GM21423 (cell line): ENCODE data around the gene SDS.

Experiments
- ATAC-seq: cut with Tn5 transposase; IDR thresholded peaks from one replicate; pipeline ENCODE4 v1.9.1; 2021; ENCODE audit warnings: mild to moderate bottlenecking, moderate library complexity; ENCODE audit not compliant: unreplicated experiment

Gene SDS, protein sequence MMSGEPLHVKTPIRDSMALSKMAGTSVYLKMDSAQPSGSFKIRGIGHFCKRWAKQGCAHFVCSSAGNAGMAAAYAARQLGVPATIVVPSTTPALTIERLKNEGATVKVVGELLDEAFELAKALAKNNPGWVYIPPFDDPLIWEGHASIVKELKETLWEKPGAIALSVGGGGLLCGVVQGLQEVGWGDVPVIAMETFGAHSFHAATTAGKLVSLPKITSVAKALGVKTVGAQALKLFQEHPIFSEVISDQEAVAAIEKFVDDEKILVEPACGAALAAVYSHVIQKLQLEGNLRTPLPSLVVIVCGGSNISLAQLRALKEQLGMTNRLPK

DNA sequence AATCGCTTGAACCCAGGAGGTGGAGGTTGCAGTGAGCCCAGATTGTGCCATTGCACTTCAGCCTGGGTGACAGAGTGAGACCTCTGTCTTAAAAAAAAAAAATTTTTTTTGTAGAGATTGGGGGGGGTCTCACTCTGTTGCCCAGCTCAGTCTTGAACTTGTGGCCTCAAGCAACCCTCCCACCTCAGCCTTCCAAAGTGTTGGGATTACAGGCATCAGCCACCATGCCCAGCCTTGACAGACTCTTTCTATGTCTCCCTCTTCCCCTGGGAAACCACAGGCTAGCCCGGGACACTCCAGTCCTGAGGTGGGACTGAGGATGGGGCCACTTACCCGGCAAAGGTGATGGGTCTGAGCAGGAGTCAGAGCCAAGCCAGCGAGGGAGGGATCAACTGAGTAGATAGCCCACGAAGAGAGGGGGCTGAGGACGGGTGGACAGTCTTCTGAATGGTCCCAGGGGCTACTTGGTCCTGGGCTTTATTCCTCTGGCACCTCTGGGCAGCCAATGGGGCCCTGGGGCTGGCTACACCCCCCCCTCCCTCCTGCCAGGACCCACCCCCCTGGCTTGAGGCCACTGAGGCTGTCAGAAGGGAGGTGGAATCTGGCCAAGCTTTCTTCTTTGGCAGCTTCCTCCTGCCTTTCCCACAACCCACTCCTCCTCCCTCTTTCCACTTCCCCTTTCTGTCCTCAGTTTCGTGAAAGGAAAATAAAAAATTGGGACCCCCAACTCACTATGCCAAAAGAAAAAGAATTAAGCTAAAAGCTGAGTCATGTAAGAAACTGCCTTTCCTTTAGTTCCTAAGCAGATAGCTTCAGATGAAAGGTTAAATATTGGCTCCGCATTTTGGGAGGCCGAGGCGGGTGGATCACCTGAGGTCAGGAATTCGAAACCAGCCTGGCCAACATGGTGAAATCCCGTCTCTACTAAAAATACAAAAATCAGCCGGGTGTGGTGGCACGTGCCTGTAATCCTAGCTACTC is at the start of gene SDS:
Gene SDS (minus strand): TSS at position 453 of the 981 bp plus-strand sequence. CDS start 4,179 bp downstream, outside the sequence.
- ATAC-seq = no peak

- ATAC-seq = no peak
Measured at GRCh38 chr12:113453330-113453729, 49.6 kb upstream of the SDS start.

DNA sequence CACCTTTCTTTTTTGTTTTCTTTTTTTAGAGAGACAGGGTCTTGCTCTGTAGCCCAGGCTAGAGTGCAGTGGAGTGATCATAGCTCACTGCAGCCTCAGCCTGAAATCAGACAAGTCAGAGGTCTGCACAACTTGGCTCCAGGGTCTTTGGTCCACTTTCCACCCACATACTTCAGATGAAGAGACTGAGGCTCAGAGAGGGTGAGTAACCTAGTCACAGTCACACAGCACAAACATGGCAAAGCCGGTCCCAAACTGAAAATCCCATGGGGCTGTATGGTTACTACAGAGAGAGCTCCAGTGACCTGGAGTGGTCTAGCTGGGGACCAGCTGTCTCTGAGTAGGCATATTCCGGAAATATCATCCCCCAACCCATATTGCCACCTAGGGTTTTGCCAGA is 48.8 kb upstream of the SDS start:
- ATAC-seq = no peak

- ATAC-seq = no peak
Measured at GRCh38 chr12:113449839-113450238, 46.2 kb upstream of the SDS start.

DNA sequence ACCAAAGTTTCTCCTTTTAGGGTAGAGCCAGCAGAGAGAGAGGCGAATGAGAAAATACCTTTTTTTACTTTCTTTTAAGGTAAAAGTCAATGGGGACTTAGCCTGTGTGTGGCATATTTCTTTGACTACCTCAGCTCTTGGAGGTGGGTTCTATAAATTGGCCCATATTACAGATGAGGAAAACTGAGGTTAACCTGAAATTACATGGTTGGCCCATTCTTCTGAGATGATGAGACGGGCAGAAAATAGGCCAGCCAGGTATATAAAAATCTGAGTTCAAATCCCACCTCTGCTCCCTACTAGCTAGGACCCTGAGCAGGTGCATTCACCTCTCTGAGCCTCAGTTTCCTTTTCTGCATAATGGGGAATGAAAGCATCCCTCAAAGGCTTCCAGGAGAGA is 45.6 kb upstream of the SDS start:
- ATAC-seq = no peak

DNA sequence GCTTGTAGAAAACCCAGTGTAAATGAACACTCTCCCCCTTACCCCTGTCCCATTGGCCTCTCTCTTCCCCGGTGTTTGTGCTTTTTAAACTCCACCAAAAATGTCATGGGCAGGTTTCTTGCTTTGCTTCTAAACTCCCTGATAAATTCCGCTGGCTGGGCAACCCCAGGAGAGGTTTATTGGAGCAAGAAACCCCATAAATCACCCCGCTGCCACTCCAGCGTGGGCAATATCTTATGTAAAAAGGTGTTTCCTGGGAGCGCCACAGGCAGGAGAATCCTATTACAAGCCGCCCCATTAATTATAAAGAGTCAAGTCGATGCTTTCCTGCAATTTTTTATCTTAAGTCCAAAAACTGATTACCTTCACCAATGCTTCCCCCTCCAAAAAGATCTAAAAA is 45.2 kb upstream of the SDS start:
- no peak for ATAC-seq

- ATAC-seq = no peak
Measured at GRCh38 chr12:113445544-113446171, 42.0 kb upstream of the SDS start.

DNA sequence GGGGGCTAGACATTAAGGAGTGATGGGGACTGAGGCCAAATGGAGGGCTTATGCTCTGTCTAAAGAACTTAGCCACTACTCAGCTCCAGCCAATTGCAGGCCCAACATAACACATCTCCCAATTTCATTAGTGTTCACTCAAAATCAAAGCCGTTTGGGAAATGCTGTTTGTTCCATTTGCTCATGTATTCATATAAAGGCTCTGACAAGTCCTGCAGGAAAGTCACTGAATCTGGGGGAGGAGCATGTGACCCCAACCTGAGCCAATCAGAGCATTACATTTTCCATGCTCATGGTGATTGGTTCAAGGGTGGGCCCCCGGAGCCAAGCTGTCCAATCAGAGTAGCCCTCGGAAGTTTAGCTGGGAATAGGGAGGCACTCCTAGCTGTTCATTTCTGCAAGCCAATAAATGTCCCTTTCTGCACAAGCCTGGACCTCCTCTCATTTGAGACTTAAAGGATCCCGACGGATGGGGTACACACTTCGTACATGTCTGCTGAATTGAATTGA is 39.4 kb upstream of the SDS start:
- no peak for ATAC-seq

GRCh38 chr12:113440947-113441782 is 37.5 kb upstream of the SDS start:
- no peak for ATAC-seq

DNA sequence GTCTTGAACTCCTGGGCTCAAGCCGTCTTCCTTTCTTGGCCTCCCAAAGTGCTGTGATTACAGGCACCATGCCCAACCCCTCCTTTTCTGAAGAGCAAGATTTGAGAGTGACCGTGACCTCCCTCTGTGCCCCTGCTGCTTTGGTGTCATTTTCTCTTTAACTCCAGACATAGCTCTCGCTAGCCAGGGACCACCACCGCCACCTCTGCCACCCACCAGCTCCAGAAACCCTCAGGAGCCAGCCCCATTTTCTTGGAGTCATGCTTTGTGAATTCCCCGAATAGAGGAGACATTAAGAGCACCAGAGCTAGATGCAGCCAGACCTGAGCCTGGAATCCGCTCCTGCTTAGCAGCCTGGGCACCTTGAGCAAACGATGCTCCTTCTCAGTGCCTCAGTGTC is 36.6 kb upstream of the SDS start:
- no peak for ATAC-seq

GRCh38 chr12:113439606-113440030 is 35.9 kb upstream of the SDS start:
- ATAC-seq = no peak

GRCh38 chr12:113439301-113439597 is 35.6 kb upstream of the SDS start:
- ATAC-seq = no peak

GRCh38 chr12:113438523-113439300 is 35.0 kb upstream of the SDS start:
- ATAC-seq = no peak

- no peak for ATAC-seq
Measured at GRCh38 chr12:113437729-113438100, 34.0 kb upstream of the SDS start.

GRCh38 chr12:113436993-113437728 is 33.5 kb upstream of the SDS start:
- no peak for ATAC-seq

- ATAC-seq = no peak
Measured at GRCh38 chr12:113436586-113436985, 32.9 kb upstream of the SDS start.

GRCh38 chr12:113435367-113435766 is 31.7 kb upstream of the SDS start:
- no peak for ATAC-seq

DNA sequence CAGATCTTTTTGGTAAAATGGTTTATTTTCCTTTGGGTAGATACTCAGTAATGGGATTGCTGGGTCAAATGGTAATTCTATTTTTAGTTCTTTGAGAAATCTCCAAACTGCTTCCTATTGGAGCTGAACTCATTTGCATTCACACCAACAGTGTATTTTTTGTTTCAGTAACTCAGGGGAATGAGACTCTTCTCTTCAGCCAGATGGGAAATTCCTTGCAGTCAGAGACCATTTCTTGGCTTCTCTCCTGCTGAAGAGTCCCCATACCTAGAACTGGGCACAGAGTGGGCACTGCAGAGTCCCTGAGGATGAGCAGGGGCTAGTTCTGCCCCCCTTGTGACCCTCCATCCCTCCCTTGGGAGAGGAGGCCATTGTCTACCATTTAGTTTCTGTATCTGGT is 29.3 kb upstream of the SDS start:
- no peak for ATAC-seq

GRCh38 chr12:113428482-113428881 is 24.8 kb upstream of the SDS start:
- no peak for ATAC-seq
